Measurements from ENCODE around the gene MED8. TPM values are rescaled to one million over a fixed set of nuclear protein-coding genes. Genes with fewer than 3 reads are reported as not detected.
A peak's percentile ranks its signal among the peaks of the same experiment; 100 is the strongest.

Gene MED8
- total and polyA plus RNA-seq, 2 of the 13 experiments (the other 11 are each of a cell fraction or from before 2014, with no cell fraction given): 16.9 to 77.4 TPM

GRCh38 chr1:43348809-43349593 lies 40.6 kb downstream of the MED8 start (continued):
- TF ChIP-seq ZSCAN22 (CRISPR knock-in tag; IDR thresholded peaks at IDR 0.05) (no peak), THYN1 (CRISPR knock-in tag; IDR thresholded peaks at IDR 0.05; ENCODE audit: borderline replicate concordance, low read depth) (no peak), HNRNPH1 (optimal IDR thresholded peaks at IDR 0.05; ENCODE audit: low read depth, low read length) (no peak), ZNF773 (CRISPR knock-in tag; IDR thresholded peaks at IDR 0.05; ENCODE audit: borderline replicate concordance) (no peak), NFKBIZ (CRISPR knock-in tag; IDR thresholded peaks at IDR 0.05) (no peak), HNF4A (CRISPR knock-in tag; IDR thresholded peaks at IDR 0.05) (peak; percentile 46), ZZZ3 (CRISPR knock-in tag; IDR thresholded peaks at IDR 0.05; ENCODE audit: borderline replicate concordance) (no peak), MLLT10 (CRISPR knock-in tag; IDR thresholded peaks at IDR 0.05) (no peak), JUND (CRISPR knock-in tag; IDR thresholded peaks at IDR 0.05) (no peak), ZNF83 (CRISPR knock-in tag; IDR thresholded peaks at IDR 0.05; ENCODE audit: borderline replicate concordance) (no peak; the same call in 1 of the 2 replicates), MIXL1 (CRISPR knock-in tag; IDR thresholded peaks at IDR 0.05) (no peak), NRL (CRISPR knock-in tag; IDR thresholded peaks at IDR 0.05; ENCODE audit: borderline replicate concordance) (no peak), ZNF143 (CRISPR knock-in tag; IDR thresholded peaks at IDR 0.05) (no peak), ZNF670 (CRISPR knock-in tag; IDR thresholded peaks at IDR 0.05; ENCODE audit: borderline replicate concordance) (peak; percentile 62; the same call in 1 of the 2 replicates), BRCA1 (CRISPR knock-in tag; IDR thresholded peaks at IDR 0.05) (peak; percentile 52; the same call in 1 of the 2 replicates), TARDBP (CRISPR knock-in tag; IDR thresholded peaks at IDR 0.05) (peak; percentile 48; the same call in 1 of the 2 replicates), SYNCRIP (IDR thresholded peaks at IDR 0.05; ENCODE audit: insufficient read depth, low read depth, low read length) (no peak), ZNF17 (CRISPR knock-in tag; IDR thresholded peaks at IDR 0.05) (no peak), RBAK (CRISPR knock-in tag; IDR thresholded peaks at IDR 0.05) (no peak), PCBP1 (IDR thresholded peaks at IDR 0.05; ENCODE audit: borderline replicate concordance, low read depth, low read length) (no peak; the same call in 1 of the 2 replicates), ZNF441 (CRISPR knock-in tag; IDR thresholded peaks at IDR 0.05; ENCODE audit: borderline replicate concordance) (peak; percentile 85)

Measured in HepG2 (cell line).